Panc1 (cell line): ENCODE measurements around the gene CTNND1. TPM values are rescaled to one million over a fixed set of nuclear protein-coding genes. Genes with fewer than 3 reads are reported as not detected.

Experiments used
- ATAC-seq: fragments of 200-7000 bp; cut with Tn5 transposase; 2 replicates; pipeline ENCODE4 v1.9.1; 2020; ENCODE audit warnings: mild to moderate bottlenecking, moderate library complexity
- BruUV-seq: library from RNA; stranded (reverse); fragments of 400-500 nt; replicated peaks from 2 replicates; lab custom pipeline; 2021; lab: Mats Ljungman, UMichigan
- CTCF ChIA-PET: fragments of 300-600 bp; sonication (Branson Sonifier 250); formaldehyde crosslinking; loops from one replicate; lab custom pipeline; 2022; ENCODE audit warnings: antibody characterized with exemption; lab: Charles Lee
- POLR2A ChIA-PET: fragments of 300-600 bp; sonication (Branson Sonifier 250); formaldehyde crosslinking; loops from one replicate; lab custom pipeline; 2022; ENCODE audit warnings: antibody characterized with exemption; lab: Charles Lee
- DNase-seq: peaks from one replicate; pipeline ENCODE4 v3.0.0-alpha.2; 2010; ENCODE audit warnings: low read depth, low spot score
- H3K27ac ChIP-seq: 2 replicates; pipeline ENCODE4 v1.5.1; 2011; ENCODE audit warnings: mild to moderate bottlenecking, low read length, inconsistent platforms
- H3K27me3 ChIP-seq: fragments of 200-500 bp; sonication (Bioruptor generic); 2 replicates; pipeline ENCODE4 v1.6.0; 2014; ENCODE audit warnings: low read length, inconsistent platforms; ENCODE audit not compliant: control insufficient read depth, insufficient read depth
- H3K36me3 ChIP-seq: fragments of 200-500 bp; sonication (Bioruptor generic); 2 replicates; pipeline ENCODE4 v1.5.1; 2014; ENCODE audit warnings: inconsistent platforms, mild to moderate bottlenecking, low read length, moderate library complexity; ENCODE audit not compliant: control insufficient read depth, insufficient read depth
- H3K4me1 ChIP-seq: 2 replicates; pipeline ENCODE4 v1.5.1; 2011; ENCODE audit warnings: inconsistent platforms, mild to moderate bottlenecking, low read length, moderate library complexity; ENCODE audit not compliant: control insufficient read depth, insufficient read depth
- H3K4me3 ChIP-seq, 2 experiments: 2 replicates each; pipeline ENCODE4 v1.5.1; 2011 to 2012; ENCODE audit warnings: low read depth in 2 of 2, low read length in 2 of 2, mild to moderate bottlenecking in 2 of 2, inconsistent platforms in 1 of 2, moderate library complexity in 1 of 2
- H3K9me3 ChIP-seq: fragments of 200-500 bp; sonication (Bioruptor generic); 2 replicates; pipeline ENCODE4 v1.5.1; 2014; ENCODE audit warnings: low read depth, mild to moderate bottlenecking, inconsistent platforms, low read length, moderate library complexity; ENCODE audit not compliant: control insufficient read depth, insufficient read depth
- CTCF ChIP-seq: fragments of 450-650 bp; IDR thresholded peaks from 2 replicates; pipeline ENCODE4 v1.5.1; 2017; ENCODE audit warnings: mild to moderate bottlenecking
- POLR2AphosphoS5 ChIP-seq: IDR thresholded peaks from 2 replicates; pipeline ENCODE4 v1.6.1; 2012; ENCODE audit warnings: mild to moderate bottlenecking, low read depth, low read length, moderate library complexity
- REST ChIP-seq, 2 experiments: IDR thresholded peaks; 2 replicates each; pipeline ENCODE4 v1.6.1; 2011 to 2012; ENCODE audit warnings: low read depth in 2 of 2, control low read depth in 1 of 2, low read length in 1 of 2, mild to moderate bottlenecking in 1 of 2, moderate library complexity in 1 of 2; ENCODE audit not compliant: insufficient read depth in 1 of 2
- SIN3A ChIP-seq: IDR thresholded peaks from 2 replicates; pipeline ENCODE4 v1.6.1; 2012; ENCODE audit warnings: low read depth, mild to moderate bottlenecking, low read length, moderate library complexity, borderline replicate concordance; ENCODE audit not compliant: insufficient read depth
- TCF7L2 ChIP-seq: IDR thresholded peaks from 2 replicates; pipeline ENCODE4 v1.6.1; 2011; ENCODE audit warnings: mild to moderate bottlenecking, low read depth, low read length, inconsistent platforms
- in situ Hi-C: cut with HindIII; loops from 2 replicates; pipeline ENCODE4 v1.10.0; 2016; ENCODE audit warnings: low sequenced_read_pairs, low pct_unique_long_range_greater_than_20kb
- intact Hi-C: fragments of 100-400 bp; cut with micrococcal nuclease; formaldehyde crosslinking; loops from one replicate; pipeline ENCODE4 v1.10.0; 2022; ENCODE audit not compliant: unreplicated experiment
- total RNA-seq: library from RNA; stranded (reverse); gene quantifications from one replicate; pipeline ENCODE4 v1.2.1, GENCODE V29; 2021; ENCODE audit not compliant: unreplicated experiment

The CTNND1 gene
- total RNA-seq, 1 experiment from 2014 or later, result 189 TPM

- H3K4me1 ChIP-seq, result peaks cover 54% of the 10 kb centered on the region
- no peak overlapping the region for H3K4me3 ChIP-seq
- no peak for TF ChIP-seq CTCF
- TF ChIP-seq TCF7L2, result no peak
- TF ChIP-seq POLR2AphosphoS5, result no peak
- TF ChIP-seq REST (IDR thresholded peaks at IDR 0.05; ENCODE audit: insufficient read depth in 1 of 2, low read depth in 2 of 2, low read length in 1 of 2), result no peak
- BruUV-seq, result no TSS peak
- ATAC-seq (no peak), DNase-seq (no peak)
- H3K36me3 ChIP-seq, result no peaks in the 10 kb centered on the region
- H3K27me3 ChIP-seq, result no peaks in the 10 kb centered on the region
- in situ Hi-C loops, result no loop called here
- CTCF ChIA-PET, result no interaction called here
- no peaks in the 10 kb centered on the region for H3K9me3 ChIP-seq
- H3K27ac ChIP-seq, result no peak overlapping the region; the same call in 1 of the 2 replicates
- POLR2A ChIA-PET, result interaction anchor here (1.0 kb wide), 1 partner anchor 9 kb away, joined by 6 read pairs; the partner anchor contains the start of gene CTNND1
- intact Hi-C loops, result no loop called here
Measured at GRCh38 chr11:57770793-57771192, 9.2 kb downstream of the CTNND1 start.

GRCh38 chr11:57771365-57771764 lies 9.8 kb downstream of the CTNND1 start:
- in situ Hi-C loops, result no loop called here
- Histone ChIP-seq H3K27ac (no peak overlapping the region; the same call in 1 of the 2 replicates), H3K9me3 (no peaks in the 10 kb centered on the region), H3K36me3 (no peaks in the 10 kb centered on the region), H3K4me3 (no peak overlapping the region), H3K27me3 (no peaks in the 10 kb centered on the region), H3K4me1 (peaks cover 55% of the 10 kb centered on the region)
- no peak for TF ChIP-seq REST (IDR thresholded peaks at IDR 0.05; ENCODE audit: insufficient read depth in 1 of 2, low read depth in 2 of 2, low read length in 1 of 2)
- TF ChIP-seq TCF7L2, result no peak
- no peak for TF ChIP-seq CTCF
- no peak for TF ChIP-seq SIN3A
- no peak for TF ChIP-seq POLR2AphosphoS5
- no TSS peak for BruUV-seq
- no peak for DNase-seq
- ATAC-seq, result no peak
- ChIA-PET CTCF (interaction anchor here (0.6 kb wide), 2 partner anchors 10 to 16 kb away, joined by 3 read pairs; no protein-coding TSS in a partner anchor), POLR2A (interaction anchor here (0.6 to 0.9 kb wide), 3 partner anchors 10 to 722 kb away, joined by 5 to 6 read pairs (median 5); partner anchors contain the start of gene CTNND1)
- intact Hi-C loops, result no loop called here
